GM10266 (cell line): ENCODE data around the gene REX1BD.

Experiments
- DNase-seq: peaks from one replicate; pipeline ENCODE4 v3.0.0; 2012; ENCODE audit errors: extremely low spot score
- CTCF ChIP-seq: IDR thresholded peaks from 2 replicates; pipeline ENCODE4 v1.5.1; 2012; ENCODE audit warnings: mild to moderate bottlenecking, low read depth; ENCODE audit not compliant: control insufficient read depth, insufficient read depth; ENCODE audit errors: missing control alignments

The REX1BD gene

GRCh38 chr19:18608805-18609716, 20.5 kb downstream of the REX1BD start:
- no peak for TF ChIP-seq CTCF
- no peak for DNase-seq

- no peak for DNase-seq
- no peak for TF ChIP-seq CTCF
Measured at GRCh38 chr19:18609717-18610051, 21.1 kb downstream of the REX1BD start.

- no peak for TF ChIP-seq CTCF
- DNase-seq = no peak
Measured at GRCh38 chr19:18610245-18610555, 21.6 kb downstream of the REX1BD start.

GRCh38 chr19:18610556-18611326, 22.1 kb downstream of the REX1BD start:
- DNase-seq = no peak
- no peak for TF ChIP-seq CTCF

GRCh38 chr19:18611327-18612050, 22.9 kb downstream of the REX1BD start:
- DNase-seq = no peak
- no peak for TF ChIP-seq CTCF

- no peak for TF ChIP-seq CTCF
- DNase-seq = peak; percentile 57
Measured at GRCh38 chr19:18612051-18612771, 23.6 kb downstream of the REX1BD start.
